Karpas-422 (cell line): ENCODE results near the gene ALDH1B1. TPM values are rescaled to one million over a fixed set of nuclear protein-coding genes. Genes with fewer than 3 reads are reported as not detected.
"Not testable (repeated sequence)": the region's sequence is repeated elsewhere in the genome, so short reads cannot be mapped to it uniquely, and the experiment has no call there.

ENCODE experiments used
- DNase-seq: peaks from one replicate; pipeline ENCODE4 v3.0.0-alpha.2; 2015
- H2AFZ ChIP-seq: fragments of 200-600 bp; sonication (generic); 2 replicates; pipeline ENCODE4 v1.6.1; 2014; ENCODE audit warnings: antibody characterized with exemption, low read length, mixed read lengths
- H3K27ac ChIP-seq: fragments of 200-600 bp; sonication (generic); 2 replicates; pipeline ENCODE4 v1.5.1; 2014; ENCODE audit warnings: mild to moderate bottlenecking, low read length, moderate library complexity
- H3K27me3 ChIP-seq: fragments of 200-600 bp; sonication (generic); 2 replicates; pipeline ENCODE4 v1.6.1; 2014; ENCODE audit warnings: low read length, mixed read lengths
- H3K36me3 ChIP-seq: fragments of 200-600 bp; sonication (generic); 2 replicates; pipeline ENCODE4 v1.6.1; 2014; ENCODE audit warnings: low read length, mixed read lengths; ENCODE audit not compliant: insufficient read depth
- H3K4me1 ChIP-seq: fragments of 200-600 bp; sonication (generic); 2 replicates; pipeline ENCODE4 v1.6.1; 2014; ENCODE audit warnings: mild to moderate bottlenecking, low read length, mixed read lengths
- H3K4me2 ChIP-seq: fragments of 200-600 bp; sonication (generic); 2 replicates; pipeline ENCODE4 v1.6.1; 2014; ENCODE audit warnings: low read length, low read depth, mild to moderate bottlenecking; ENCODE audit not compliant: poor library complexity, severe bottlenecking
- H3K4me3 ChIP-seq: fragments of 200-600 bp; sonication (generic); 2 replicates; pipeline ENCODE4 v1.5.1; 2014; ENCODE audit warnings: mild to moderate bottlenecking, antibody characterized with exemption, low read length, mixed read lengths
- H3K79me2 ChIP-seq: fragments of 200-600 bp; sonication (generic); 2 replicates; pipeline ENCODE4 v1.6.1; 2014; ENCODE audit warnings: mild to moderate bottlenecking, low read length, mixed read lengths
- H3K9ac ChIP-seq: fragments of 200-600 bp; sonication (generic); 2 replicates; pipeline ENCODE4 v1.6.0; 2014; ENCODE audit warnings: low read length
- H3K9me2 ChIP-seq: fragments of 200-600 bp; sonication (generic), shearing (Covaris generic); replicated peaks from 2 replicates; pipeline ENCODE4 v1.6.0; 2014; ENCODE audit warnings: mild to moderate bottlenecking, low read length, moderate library complexity; ENCODE audit not compliant: insufficient read depth
- H3K9me3 ChIP-seq: fragments of 300-700, 200-600 bp; sonication (generic); 2 replicates; pipeline ENCODE4 v1.6.1; 2014; ENCODE audit warnings: low read length, mixed read lengths
- H4K20me1 ChIP-seq: fragments of 200-600 bp; sonication (generic); 2 replicates; pipeline ENCODE4 v1.6.1; 2014; ENCODE audit warnings: mild to moderate bottlenecking, antibody characterized with exemption, low read length, low read depth; ENCODE audit not compliant: insufficient read depth
- total RNA-seq: library from RNA; depleted of rRNA; stranded (reverse); fragments of >200 nt; shearing (Covaris generic); gene quantifications from 2 replicates; pipeline ENCODE4 v1.2.3, GENCODE V29; 2014; ENCODE audit warnings: low replicate concordance

Gene ALDH1B1
- total RNA-seq, 1 experiment from 2014 or later = 10.3 TPM

GRCh38 chr9:38391278-38392118 is 1.0 kb upstream of the ALDH1B1 start:
- H3K4me3 ChIP-seq = peak overlapping the region; percentile 91
- H3K9me2 ChIP-seq = no peaks in the 10 kb centered on the region

GRCh38 chr9:38393128-38393796 is 760 bp downstream of the ALDH1B1 start:
- H3K4me3 ChIP-seq = peak overlapping the region; percentile 91
- peak; percentile 50 for DNase-seq
- H2AFZ ChIP-seq = peak overlapping the region; percentile 96

More at GRCh38 chr9:38391278-38392118, 1.0 kb upstream of the ALDH1B1 start:
- Histone ChIP-seq H2AFZ (no peak overlapping the region), H3K27me3 (0 out of 2 replicates have a peak, but pooled peaks cover 4% of the 10 kb centered on the region), H3K79me2 (peaks cover 24% of the 10 kb centered on the region), H4K20me1 (no peaks in the 10 kb centered on the region), H3K4me2 (peak overlapping the region; percentile 89), H3K9me3 (no peaks in the 10 kb centered on the region), H3K27ac (no peak overlapping the region), H3K9ac (peak overlapping the region; percentile 84; the same call in 1 of the 2 replicates), H3K4me1 (peaks cover 14% of the 10 kb centered on the region), H3K36me3 (no peaks in the 10 kb centered on the region; the same call in 1 of the 2 replicates)
- DNase-seq = no peak

GRCh38 chr9:38394416-38394815 is 1.9 kb downstream of the ALDH1B1 start:
- 0 out of 2 replicates have a peak, but pooled peaks cover 4% of the 10 kb centered on the region for H3K27me3 ChIP-seq

More at GRCh38 chr9:38393128-38393796, 760 bp downstream of the ALDH1B1 start:
- Histone ChIP-seq H4K20me1 (0 out of 2 replicates have a peak, but pooled peaks cover 3% of the 10 kb centered on the region), H3K4me2 (peak overlapping the region; percentile 89), H3K9ac (peak overlapping the region; percentile 84), H3K27me3 (0 out of 2 replicates have a peak, but pooled peaks cover 4% of the 10 kb centered on the region), H3K79me2 (peaks cover 24% of the 10 kb centered on the region), H3K4me1 (peaks cover 14% of the 10 kb centered on the region), H3K36me3 (peaks cover 4% of the 10 kb centered on the region; the same call in 1 of the 2 replicates), H3K27ac (no peak overlapping the region), H3K9me2 (no peaks in the 10 kb centered on the region), H3K9me3 (no peaks in the 10 kb centered on the region)

GRCh38 chr9:38395653-38396370 is 3.3 kb downstream of the ALDH1B1 start:
- no peak for DNase-seq
- H3K79me2 ChIP-seq = peaks cover 24% of the 10 kb centered on the region
- H3K4me3 ChIP-seq = no peak overlapping the region
- H3K9me2 ChIP-seq = no peaks in the 10 kb centered on the region
- no peak overlapping the region for H3K9ac ChIP-seq
- H3K4me2 ChIP-seq = no peak overlapping the region
- 0 out of 2 replicates have a peak, but pooled peaks cover 3% of the 10 kb centered on the region for H4K20me1 ChIP-seq
- H3K27ac ChIP-seq = no peak overlapping the region
- peaks cover 14% of the 10 kb centered on the region for H3K4me1 ChIP-seq
- H3K27me3 ChIP-seq = 0 out of 2 replicates have a peak, but pooled peaks cover under 1% of the 10 kb centered on the region
- peaks cover 4% of the 10 kb centered on the region; the same call in 1 of the 2 replicates for H3K36me3 ChIP-seq
- H2AFZ ChIP-seq = no peak overlapping the region
- no peaks in the 10 kb centered on the region for H3K9me3 ChIP-seq

More at GRCh38 chr9:38394416-38394815, 1.9 kb downstream of the ALDH1B1 start:
- H4K20me1 ChIP-seq = 0 out of 2 replicates have a peak, but pooled peaks cover 3% of the 10 kb centered on the region
- no peak overlapping the region for H2AFZ ChIP-seq
- H3K4me1 ChIP-seq = peaks cover 14% of the 10 kb centered on the region
- no peaks in the 10 kb centered on the region for H3K9me3 ChIP-seq
- H3K9me2 ChIP-seq = no peaks in the 10 kb centered on the region
- H3K9ac ChIP-seq = no peak overlapping the region
- peak overlapping the region; percentile 89 for H3K4me2 ChIP-seq
- no peak overlapping the region for H3K4me3 ChIP-seq
- no peak overlapping the region for H3K27ac ChIP-seq
- peaks cover 24% of the 10 kb centered on the region for H3K79me2 ChIP-seq
- no peak for DNase-seq
- H3K36me3 ChIP-seq = peaks cover 4% of the 10 kb centered on the region; the same call in 1 of the 2 replicates

GRCh38 chr9:38396371-38396671 is 3.8 kb downstream of the ALDH1B1 start:
- H3K36me3 ChIP-seq = peaks cover 4% of the 10 kb centered on the region; the same call in 1 of the 2 replicates
- no peaks in the 10 kb centered on the region for H3K9me3 ChIP-seq
- H3K4me1 ChIP-seq = peaks cover 14% of the 10 kb centered on the region
- no peak overlapping the region for H3K27ac ChIP-seq
- 0 out of 2 replicates have a peak, but pooled peaks cover 3% of the 10 kb centered on the region for H4K20me1 ChIP-seq
- no peak for DNase-seq
- H3K4me2 ChIP-seq = no peak overlapping the region
- no peak overlapping the region for H2AFZ ChIP-seq
- H3K79me2 ChIP-seq = peaks cover 24% of the 10 kb centered on the region
- H3K27me3 ChIP-seq = no peaks in the 10 kb centered on the region
- H3K4me3 ChIP-seq = no peak overlapping the region
- H3K9ac ChIP-seq = no peak overlapping the region
- no peaks in the 10 kb centered on the region for H3K9me2 ChIP-seq

- H3K4me1 ChIP-seq, H3K9ac ChIP-seq, H3K4me3 ChIP-seq, H2AFZ ChIP-seq, DNase-seq, H3K9me2 ChIP-seq, H4K20me1 ChIP-seq, H3K27ac ChIP-seq, H3K9me3 ChIP-seq, H3K27me3 ChIP-seq, H3K4me2 ChIP-seq, H3K36me3 ChIP-seq: not testable (repeated sequence)
- H3K79me2 ChIP-seq = peaks cover 10% of the 10 kb centered on the region
Measured at GRCh38 chr9:38399191-38399590, 6.7 kb downstream of the ALDH1B1 start.

- Histone ChIP-seq H3K4me1 (no peaks in the 10 kb centered on the region), H3K27ac (no peak overlapping the region), H3K4me2 (no peak overlapping the region), H2AFZ (no peak overlapping the region), H3K36me3 (peaks cover 4% of the 10 kb centered on the region; the same call in 1 of the 2 replicates), H3K9ac (no peak overlapping the region), H4K20me1 (0 out of 2 replicates have a peak, but pooled peaks cover 3% of the 10 kb centered on the region), H3K27me3 (no peaks in the 10 kb centered on the region), H3K4me3 (no peak overlapping the region), H3K9me2 (no peaks in the 10 kb centered on the region), H3K79me2 (no peaks in the 10 kb centered on the region), H3K9me3 (no peaks in the 10 kb centered on the region)
- DNase-seq = no peak
Measured at GRCh38 chr9:38401994-38402393, 9.5 kb downstream of the ALDH1B1 start.
